ENCODE measurements around the gene ALPL.
"Not testable (repeated sequence)": the region's sequence is repeated elsewhere in the genome, so short reads cannot be mapped to it uniquely, and the experiment has no call there.

ALPL gene

GRCh38 chr1:21559788-21560567, 50.8 kb downstream of the ALPL start:
- H3K27me3 ChIP-seq (ENCODE audit: control insufficient read depth, insufficient read depth, low read length) = no peaks in the 10 kb centered on the region
- H3K36me3 ChIP-seq (ENCODE audit: control insufficient read depth, insufficient read depth, low read length) = no peaks in the 10 kb centered on the region
- H3K9ac ChIP-seq (ENCODE audit: low read length) = no peak overlapping the region
- no peak overlapping the region for H3K4me3 ChIP-seq (ENCODE audit: low read length)
- H3K4me1 ChIP-seq (ENCODE audit: control insufficient read depth, insufficient read depth, low read length) = no peaks in the 10 kb centered on the region
- no peak overlapping the region for H3K27ac ChIP-seq (ENCODE audit: low read depth, low read length)

GRCh38 chr1:21560916-21561638, 51.9 kb downstream of the ALPL start:
- Histone ChIP-seq H3K27ac (ENCODE audit: low read depth, low read length) (no peak overlapping the region), H3K4me1 (ENCODE audit: control insufficient read depth, insufficient read depth, low read length) (no peaks in the 10 kb centered on the region), H3K36me3 (ENCODE audit: control insufficient read depth, insufficient read depth, low read length) (no peaks in the 10 kb centered on the region), H3K27me3 (ENCODE audit: control insufficient read depth, insufficient read depth, low read length) (no peaks in the 10 kb centered on the region), H3K4me3 (ENCODE audit: low read length) (no peak overlapping the region), H3K9ac (ENCODE audit: low read length) (no peak overlapping the region)

GRCh38 chr1:21562896-21563295, 53.7 kb downstream of the ALPL start:
- no peaks in the 10 kb centered on the region for H3K4me1 ChIP-seq (ENCODE audit: control insufficient read depth, insufficient read depth, low read length)
- H3K27me3 ChIP-seq (ENCODE audit: control insufficient read depth, insufficient read depth, low read length) = no peaks in the 10 kb centered on the region
- H3K9ac ChIP-seq (ENCODE audit: low read length) = no peak overlapping the region
- no peaks in the 10 kb centered on the region for H3K36me3 ChIP-seq (ENCODE audit: control insufficient read depth, insufficient read depth, low read length)
- no peak overlapping the region for H3K4me3 ChIP-seq (ENCODE audit: low read length)
- no peak overlapping the region for H3K27ac ChIP-seq (ENCODE audit: low read depth, low read length)

- Histone ChIP-seq H3K4me3 (ENCODE audit: low read length) (no peak overlapping the region), H3K27ac (ENCODE audit: low read depth, low read length) (no peak overlapping the region), H3K36me3 (ENCODE audit: control insufficient read depth, insufficient read depth, low read length) (no peaks in the 10 kb centered on the region), H3K27me3 (ENCODE audit: control insufficient read depth, insufficient read depth, low read length) (no peaks in the 10 kb centered on the region), H3K9ac (ENCODE audit: low read length) (no peak overlapping the region), H3K4me1 (ENCODE audit: control insufficient read depth, insufficient read depth, low read length) (no peaks in the 10 kb centered on the region)
Observed at GRCh38 chr1:21563971-21564370, 54.7 kb downstream of the ALPL start.

- no peak overlapping the region for H3K9ac ChIP-seq (ENCODE audit: low read length)
- no peaks in the 10 kb centered on the region for H3K4me1 ChIP-seq (ENCODE audit: control insufficient read depth, insufficient read depth, low read length)
- H3K36me3 ChIP-seq (ENCODE audit: control insufficient read depth, insufficient read depth, low read length) = no peaks in the 10 kb centered on the region
- H3K27ac ChIP-seq (ENCODE audit: low read depth, low read length) = no peak overlapping the region
- H3K4me3 ChIP-seq (ENCODE audit: low read length) = no peak overlapping the region
- no peaks in the 10 kb centered on the region for H3K27me3 ChIP-seq (ENCODE audit: control insufficient read depth, insufficient read depth, low read length)
Observed at GRCh38 chr1:21564521-21565095, 55.4 kb downstream of the ALPL start.

GRCh38 chr1:21565285-21565684, 56.1 kb downstream of the ALPL start:
- no peak overlapping the region for H3K4me3 ChIP-seq (ENCODE audit: low read length)
- no peak overlapping the region for H3K9ac ChIP-seq (ENCODE audit: low read length)
- H3K27me3 ChIP-seq (ENCODE audit: control insufficient read depth, insufficient read depth, low read length) = no peaks in the 10 kb centered on the region
- no peaks in the 10 kb centered on the region for H3K36me3 ChIP-seq (ENCODE audit: control insufficient read depth, insufficient read depth, low read length)
- H3K27ac ChIP-seq (ENCODE audit: low read depth, low read length) = no peak overlapping the region
- H3K4me1 ChIP-seq (ENCODE audit: control insufficient read depth, insufficient read depth, low read length) = no peaks in the 10 kb centered on the region

GRCh38 chr1:21566361-21566760, 57.1 kb downstream of the ALPL start:
- H3K36me3 ChIP-seq (ENCODE audit: control insufficient read depth, insufficient read depth, low read length); H3K4me3 ChIP-seq (ENCODE audit: low read length); H3K27me3 ChIP-seq (ENCODE audit: control insufficient read depth, insufficient read depth, low read length); H3K4me1 ChIP-seq (ENCODE audit: control insufficient read depth, insufficient read depth, low read length); H3K27ac ChIP-seq (ENCODE audit: low read depth, low read length); H3K9ac ChIP-seq (ENCODE audit: low read length): not testable (repeated sequence)

- H3K4me1 ChIP-seq (ENCODE audit: control insufficient read depth, insufficient read depth, low read length) = no peaks in the 10 kb centered on the region
- no peak overlapping the region for H3K27ac ChIP-seq (ENCODE audit: low read depth, low read length)
- no peak overlapping the region for H3K4me3 ChIP-seq (ENCODE audit: low read length)
- no peak overlapping the region for H3K9ac ChIP-seq (ENCODE audit: low read length)
- H3K36me3 ChIP-seq (ENCODE audit: control insufficient read depth, insufficient read depth, low read length) = no peaks in the 10 kb centered on the region
- no peaks in the 10 kb centered on the region for H3K27me3 ChIP-seq (ENCODE audit: control insufficient read depth, insufficient read depth, low read length)
Observed at GRCh38 chr1:21567241-21568005, 58.2 kb downstream of the ALPL start.

GRCh38 chr1:21568006-21568746, 59.0 kb downstream of the ALPL start:
- Histone ChIP-seq H3K36me3 (ENCODE audit: control insufficient read depth, insufficient read depth, low read length) (no peaks in the 10 kb centered on the region), H3K9ac (ENCODE audit: low read length) (no peak overlapping the region), H3K27ac (ENCODE audit: low read depth, low read length) (no peak overlapping the region), H3K4me3 (ENCODE audit: low read length) (no peak overlapping the region), H3K4me1 (ENCODE audit: control insufficient read depth, insufficient read depth, low read length) (no peaks in the 10 kb centered on the region), H3K27me3 (ENCODE audit: control insufficient read depth, insufficient read depth, low read length) (no peaks in the 10 kb centered on the region)

- Histone ChIP-seq H3K4me1 (ENCODE audit: control insufficient read depth, insufficient read depth, low read length) (no peaks in the 10 kb centered on the region), H3K36me3 (ENCODE audit: control insufficient read depth, insufficient read depth, low read length) (no peaks in the 10 kb centered on the region), H3K4me3 (ENCODE audit: low read length) (no peak overlapping the region), H3K9ac (ENCODE audit: low read length) (no peak overlapping the region), H3K27ac (ENCODE audit: low read depth, low read length) (no peak overlapping the region), H3K27me3 (ENCODE audit: control insufficient read depth, insufficient read depth, low read length) (no peaks in the 10 kb centered on the region)
Observed at GRCh38 chr1:21568809-21569385, 59.7 kb downstream of the ALPL start.

- no peaks in the 10 kb centered on the region for H3K36me3 ChIP-seq (ENCODE audit: control insufficient read depth, insufficient read depth, low read length)
- H3K27ac ChIP-seq (ENCODE audit: low read depth, low read length) = no peak overlapping the region
- no peaks in the 10 kb centered on the region for H3K27me3 ChIP-seq (ENCODE audit: control insufficient read depth, insufficient read depth, low read length)
- H3K9ac ChIP-seq (ENCODE audit: low read length) = no peak overlapping the region
- H3K4me1 ChIP-seq (ENCODE audit: control insufficient read depth, insufficient read depth, low read length) = peaks cover 5% of the 10 kb centered on the region
- H3K4me3 ChIP-seq (ENCODE audit: low read length) = no peak overlapping the region
Observed at GRCh38 chr1:21569820-21570527, 60.8 kb downstream of the ALPL start.
